Measurements from ENCODE around the gene NDUFA3.

The NDUFA3 gene

DNA sequence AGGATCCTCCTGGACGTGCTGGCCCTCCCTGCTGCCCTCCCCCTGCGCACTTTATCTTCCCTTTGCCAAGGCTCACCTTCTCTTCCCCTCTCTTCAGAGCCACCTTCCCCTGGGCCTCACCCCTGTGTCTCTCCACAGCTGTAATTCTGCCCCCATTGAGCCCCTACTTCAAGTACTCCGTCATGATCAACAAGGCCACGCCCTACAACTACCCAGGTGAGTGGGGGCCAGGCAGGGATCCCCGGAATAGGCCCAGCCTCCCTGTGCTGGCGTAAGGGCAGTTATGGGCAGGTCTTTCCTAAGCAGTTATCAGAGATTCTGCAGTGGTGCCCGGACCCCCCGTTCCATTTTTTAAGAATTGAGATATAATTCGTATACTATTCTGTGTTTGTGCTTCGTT is 3.1 kb downstream of the NDUFA3 start:
- intact Hi-C loops (cut with DNase I): no loop called here
- peak in 1 of 42 donors; percentile 6 for DNase-seq

DNA sequence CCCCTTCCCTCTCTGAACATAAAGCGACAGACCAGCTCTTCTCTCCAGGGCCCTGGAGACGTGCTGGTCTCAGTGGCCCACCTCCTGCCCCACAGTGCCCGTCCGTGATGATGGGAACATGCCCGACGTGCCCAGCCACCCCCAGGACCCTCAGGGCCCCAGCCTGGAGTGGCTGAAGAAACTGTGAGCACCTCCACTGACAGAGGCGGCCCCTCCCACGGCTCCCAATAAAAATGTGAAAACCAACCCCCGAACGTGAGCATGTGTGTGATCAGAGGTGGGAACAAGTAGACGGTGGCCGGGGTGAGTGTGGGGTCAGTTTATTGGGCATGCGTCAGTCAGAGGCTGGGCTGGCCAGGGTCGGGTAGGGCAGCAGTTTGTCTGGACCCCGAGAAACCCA is 4.1 kb downstream of the NDUFA3 start:
- DNase-seq: peak in 2 of 42 donors; percentile 9 to 17
- intact Hi-C loops (cut with DNase I): no loop called here

DNA sequence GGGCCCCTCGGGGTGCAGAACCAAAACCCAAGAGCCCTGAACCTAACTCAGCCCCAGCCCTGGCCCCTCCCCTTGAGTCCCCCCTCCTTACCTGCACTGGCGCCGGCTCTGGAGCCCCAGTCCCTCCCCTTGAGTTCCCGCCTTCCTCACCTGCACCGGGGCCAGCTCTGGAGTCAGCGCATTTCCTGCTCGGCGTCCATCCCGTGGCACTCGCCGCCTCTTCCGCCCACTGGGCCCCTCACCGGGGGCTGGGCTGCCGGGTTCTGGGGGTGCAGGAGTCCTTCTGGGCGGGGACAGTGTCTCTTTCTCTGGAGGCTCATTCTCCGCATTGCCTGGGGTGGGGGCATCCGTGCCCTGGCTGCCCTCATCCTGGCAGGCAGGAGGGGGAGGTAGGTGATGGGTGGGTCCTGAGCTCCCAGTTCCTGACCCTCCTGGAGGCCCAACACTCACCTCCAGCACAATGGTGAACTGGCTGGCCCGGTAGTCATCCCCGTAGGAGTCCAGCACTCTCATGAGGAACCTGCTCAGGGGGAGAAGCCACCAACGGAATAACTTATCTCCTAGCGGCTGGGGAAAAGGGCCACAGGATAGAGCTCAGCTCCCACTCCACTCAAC is 5.3 kb downstream of the NDUFA3 start:
- DNase-seq: no peak
- intact Hi-C loops (cut with DNase I): no loop called here

DNA sequence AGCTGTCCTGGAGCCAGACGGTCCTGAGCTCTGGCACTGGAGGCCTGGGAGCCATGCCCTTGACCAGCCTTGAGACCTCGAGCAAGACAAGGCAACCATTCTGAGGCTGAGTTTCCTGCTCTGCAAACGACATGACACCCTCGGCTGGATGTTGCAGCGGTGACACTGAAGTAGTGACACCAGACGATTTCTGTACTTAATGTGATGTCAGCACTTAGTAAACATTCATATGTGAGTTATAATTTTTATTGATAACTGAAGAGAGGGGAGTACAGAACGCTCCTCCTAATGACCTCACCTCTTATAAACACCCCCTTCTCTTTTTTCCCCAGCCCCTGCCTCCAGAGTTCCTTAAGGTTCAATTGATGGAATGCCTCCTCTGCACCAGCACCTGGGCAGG is 5.8 kb downstream of the NDUFA3 start:
- intact Hi-C loops (cut with DNase I): no loop called here

DNA sequence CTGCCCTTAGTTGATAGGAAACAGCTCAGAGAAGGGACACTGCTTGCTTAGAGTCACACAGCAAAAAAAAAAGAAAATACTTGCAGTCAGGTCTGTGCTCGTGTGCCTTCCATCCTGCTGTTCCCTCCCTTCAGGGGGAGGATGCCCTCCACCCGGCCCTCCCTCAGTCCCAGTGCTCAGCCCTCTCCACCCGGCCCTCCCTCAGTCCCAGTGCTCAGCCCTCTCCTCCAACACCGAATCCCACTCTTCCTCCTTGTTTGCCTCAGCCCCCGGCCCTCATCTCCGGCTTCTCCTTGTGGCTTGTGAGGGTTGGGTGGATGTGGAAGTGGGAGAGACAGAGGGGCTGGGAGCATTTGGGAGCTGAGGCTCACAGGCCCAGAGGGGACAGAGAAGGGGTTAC is 7.0 kb downstream of the NDUFA3 start:
- intact Hi-C loops (cut with DNase I): no loop called here
- DNase-seq: peak in 2 of 42 donors; percentile 25 to 33

More for the DNA sequence above, 5.8 kb downstream of the NDUFA3 start:
- DNase-seq: no peak

DNA sequence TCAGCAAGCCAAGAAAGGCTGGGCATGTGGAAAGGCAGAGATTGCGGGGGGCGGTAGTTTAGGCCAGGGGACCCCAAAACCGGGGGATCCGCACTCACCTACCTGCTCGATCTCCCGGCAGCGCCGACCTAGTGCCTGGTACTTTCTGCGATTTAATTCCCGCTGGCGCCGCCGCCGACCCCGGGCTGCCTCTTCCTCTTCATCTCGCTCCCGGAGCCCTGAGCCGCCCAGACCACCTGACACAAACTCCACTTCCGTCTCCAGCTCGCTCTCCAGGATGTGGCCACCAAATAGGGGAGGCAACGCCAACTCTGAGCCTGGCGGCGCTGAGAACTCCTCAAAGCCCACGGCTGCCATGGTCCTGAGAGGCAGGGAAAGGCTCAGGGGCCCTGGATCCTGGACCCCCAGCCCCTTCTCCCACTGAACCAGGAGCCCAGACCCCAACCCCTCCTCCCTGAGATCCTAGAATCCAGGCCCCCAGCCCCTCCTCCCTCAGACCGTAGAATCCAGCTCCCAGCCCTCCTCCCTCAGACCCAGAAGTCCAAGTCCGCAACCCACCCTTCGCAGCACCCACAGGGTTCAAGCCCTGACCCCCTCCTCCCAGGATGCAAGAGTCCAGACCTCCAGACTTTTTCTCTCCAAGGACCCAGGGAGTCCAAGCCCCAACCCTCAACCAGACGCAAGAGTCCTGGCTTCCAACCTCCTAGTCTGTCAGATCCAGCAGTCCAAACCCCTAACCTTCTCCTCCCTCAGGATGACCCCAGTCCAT is 11.9 kb downstream of the NDUFA3 start:
- intact Hi-C loops (cut with DNase I): loop anchor here (1.0 kb wide), 1 partner anchor 12 kb away; the partner anchor contains the start of gene NDUFA3
- DNase-seq: peak in 40 of 42 donors; percentile 20 to 76 (median 52)

DNA sequence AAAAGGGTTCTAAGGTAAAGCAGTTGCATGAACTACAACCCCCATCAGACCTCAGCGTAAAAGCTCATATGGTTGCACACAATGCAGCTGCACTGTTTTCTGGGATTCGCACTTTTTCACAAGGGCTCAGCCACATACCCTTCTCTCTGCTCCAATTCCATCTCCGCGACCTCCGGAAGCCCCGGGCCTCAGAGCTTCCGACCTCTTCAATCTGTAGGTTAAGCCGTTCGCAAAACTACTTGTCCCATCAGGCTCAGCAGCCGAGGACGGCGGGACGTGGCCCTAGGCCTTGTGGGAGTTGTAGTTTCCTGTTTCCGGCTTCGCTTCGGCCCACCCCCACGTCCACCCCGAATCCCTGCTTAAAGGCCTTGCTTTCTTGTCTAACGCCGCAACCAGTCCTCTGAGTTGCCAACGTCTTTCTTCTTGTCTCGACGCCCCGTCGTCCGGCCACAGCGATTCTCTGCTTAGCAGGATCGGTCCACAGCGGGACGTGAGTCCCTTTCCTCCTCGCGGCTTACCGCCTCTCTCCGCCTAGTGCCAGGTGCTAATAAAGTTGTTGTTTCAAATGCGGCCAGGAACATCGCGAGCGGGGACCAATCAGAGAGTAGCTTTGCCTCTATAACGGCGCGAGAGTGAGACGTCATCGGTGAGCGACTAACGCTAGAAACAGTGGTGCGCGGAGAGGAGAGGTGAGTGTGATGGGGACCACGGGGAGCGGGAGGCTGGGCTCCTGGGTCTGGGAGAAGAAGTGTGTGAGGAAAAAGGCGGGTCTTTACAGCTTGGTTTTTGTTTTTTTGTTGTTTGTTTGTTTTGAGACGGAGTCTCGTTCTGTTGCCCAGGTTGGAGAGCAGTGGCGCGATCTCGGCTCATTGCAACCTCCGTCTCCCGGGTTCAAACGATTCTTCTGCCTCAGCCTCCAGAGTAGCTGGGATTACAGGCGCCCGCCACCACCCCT is 12.7 kb downstream of the NDUFA3 start, which contains the start of the genes PRPF31 and TFPT:
Gene PRPF31, plus strand, starts transcription at position 646 of the 955 bp plus-strand sequence. CDS start 2,525 bp downstream, outside the sequence.
Gene TFPT, minus strand, starts transcription at position 549 of the 955 bp plus-strand sequence. Its CDS starts 388 bp downstream, at position 161.
- peak; percentile 90 to 99 (median 96) for DNase-seq
- intact Hi-C loops (cut with DNase I): loop anchor here (1.0 kb wide), 1 partner anchor 13 kb away; the partner anchor contains the start of gene NDUFA3

DNA sequence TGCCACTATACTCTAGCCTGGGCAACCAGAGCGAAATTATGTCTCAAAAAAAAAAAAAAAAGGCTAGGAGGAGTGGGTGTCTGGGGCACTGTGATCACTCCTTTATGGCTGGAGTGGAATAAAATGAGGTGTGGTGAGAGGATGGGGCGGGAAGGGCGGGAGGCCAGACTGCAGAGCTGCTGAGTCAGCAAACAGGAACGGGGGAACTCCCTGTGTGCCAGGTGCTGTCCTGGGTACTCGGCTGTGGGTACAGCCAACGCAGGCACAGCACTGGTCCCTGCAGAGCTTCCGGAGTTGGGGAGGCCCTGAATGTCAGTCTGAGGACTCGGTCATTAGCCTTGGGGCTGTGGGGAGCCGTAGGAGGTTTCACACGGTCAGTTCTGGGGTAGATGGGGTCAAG is 18.6 kb downstream of the NDUFA3 start:
- no peak for DNase-seq
- intact Hi-C loops (cut with DNase I): no loop called here

DNA sequence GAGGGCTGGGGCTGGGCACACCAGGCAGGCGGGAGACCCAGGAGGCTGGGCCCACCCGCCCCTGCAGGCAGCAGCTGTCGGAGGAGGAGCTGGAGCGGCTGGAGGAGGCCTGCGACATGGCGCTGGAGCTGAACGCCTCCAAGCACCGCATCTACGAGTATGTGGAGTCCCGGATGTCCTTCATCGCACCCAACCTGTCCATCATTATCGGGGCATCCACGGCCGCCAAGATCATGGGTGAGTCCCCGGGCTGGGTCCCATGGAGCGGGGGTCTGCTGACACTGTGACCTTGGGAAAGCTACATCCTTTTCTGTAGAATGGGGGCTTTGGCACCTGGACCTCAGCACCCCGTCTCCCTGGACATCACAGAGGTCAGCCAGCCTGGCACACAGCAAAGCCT is 21.0 kb downstream of the NDUFA3 start:
- DNase-seq: no peak
- intact Hi-C loops (cut with DNase I): no loop called here

DNA sequence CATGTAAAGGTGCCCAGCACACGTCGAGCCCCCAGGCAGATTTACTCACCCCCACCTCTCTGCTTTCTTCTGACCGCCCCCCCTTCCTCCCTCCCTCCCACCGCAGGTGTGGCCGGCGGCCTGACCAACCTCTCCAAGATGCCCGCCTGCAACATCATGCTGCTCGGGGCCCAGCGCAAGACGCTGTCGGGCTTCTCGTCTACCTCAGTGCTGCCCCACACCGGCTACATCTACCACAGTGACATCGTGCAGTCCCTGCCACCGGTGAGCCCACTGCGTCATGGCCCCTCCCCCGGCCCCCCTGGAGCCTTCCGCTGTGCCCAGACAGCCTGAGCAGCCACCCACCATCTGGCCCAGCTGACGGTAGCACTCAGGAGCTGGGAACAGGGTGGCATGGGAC is 21.7 kb downstream of the NDUFA3 start:
- intact Hi-C loops (cut with DNase I): no loop called here
- no peak for DNase-seq

DNA sequence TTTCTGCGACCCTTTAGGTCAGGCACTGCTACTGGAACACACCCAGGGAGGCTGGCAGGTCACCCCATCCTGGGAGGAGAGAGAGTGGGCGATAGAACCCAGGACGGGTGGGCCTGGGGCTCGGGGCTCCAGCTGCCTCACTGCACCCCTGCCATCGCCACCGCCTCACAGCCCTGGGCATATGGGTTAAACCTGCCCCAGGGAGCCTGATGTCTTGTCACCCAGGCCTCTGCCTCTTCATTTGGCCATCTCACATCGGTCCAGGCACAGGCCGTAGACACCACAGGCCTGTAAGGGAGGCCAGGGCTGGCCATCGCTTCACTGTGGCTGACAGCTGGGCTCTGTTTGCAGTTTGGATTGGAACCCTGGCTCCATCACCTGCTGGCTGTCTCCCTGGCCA is 23.1 kb downstream of the NDUFA3 start:
- no peak for DNase-seq
- intact Hi-C loops (cut with DNase I): no loop called here

DNA sequence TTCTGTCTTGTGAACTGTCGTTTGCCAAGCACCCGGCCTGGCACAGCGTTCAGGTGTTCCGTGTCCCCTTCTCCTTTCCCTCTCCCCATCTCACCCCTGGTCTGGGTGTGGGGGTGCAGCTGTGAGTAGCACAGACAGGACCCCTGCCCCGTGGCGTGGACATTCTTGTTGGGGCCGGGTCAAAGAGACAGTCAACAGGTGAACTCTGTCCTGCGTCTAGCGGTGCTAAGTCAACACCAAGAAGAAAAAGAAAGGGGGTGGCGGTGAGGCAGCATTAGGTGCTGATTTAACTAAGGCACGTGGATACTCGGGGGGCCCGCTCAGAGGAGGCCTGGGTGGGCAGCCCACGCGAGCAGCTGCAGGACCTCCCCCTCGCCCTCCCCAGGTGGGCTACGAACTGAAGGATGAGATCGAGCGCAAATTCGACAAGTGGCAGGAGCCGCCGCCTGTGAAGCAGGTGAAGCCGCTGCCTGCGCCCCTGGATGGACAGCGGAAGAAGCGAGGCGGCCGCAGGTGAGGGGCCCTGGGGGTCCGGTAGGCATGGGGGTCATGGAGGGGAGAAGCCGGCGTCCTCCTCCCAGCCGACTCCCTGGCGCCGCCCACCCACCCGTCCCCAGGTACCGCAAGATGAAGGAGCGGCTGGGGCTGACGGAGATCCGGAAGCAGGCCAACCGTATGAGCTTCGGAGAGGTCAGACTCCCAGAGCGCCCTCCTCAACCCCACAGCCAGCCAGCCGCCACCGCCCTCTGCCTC is 25.2 kb downstream of the NDUFA3 start:
- DNase-seq: no peak
- intact Hi-C loops (cut with DNase I): no loop called here

DNA sequence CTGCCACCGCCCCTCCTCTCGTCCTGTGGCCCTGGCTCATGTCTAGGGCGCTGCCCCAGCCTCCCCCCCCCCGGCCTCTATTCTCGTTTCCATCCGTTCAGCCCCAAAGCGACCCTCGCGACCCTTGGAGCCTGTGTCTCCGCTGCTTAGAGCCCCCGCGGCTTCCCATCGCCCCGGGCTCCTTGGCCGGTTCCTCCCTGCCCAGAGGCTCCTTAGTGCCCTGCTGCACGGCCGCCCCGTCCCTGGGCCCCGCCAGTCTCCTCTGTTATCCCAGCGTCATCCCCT is 25.7 kb downstream of the NDUFA3 start:
- intact Hi-C loops (cut with DNase I): no loop called here
- no peak for DNase-seq

DNA sequence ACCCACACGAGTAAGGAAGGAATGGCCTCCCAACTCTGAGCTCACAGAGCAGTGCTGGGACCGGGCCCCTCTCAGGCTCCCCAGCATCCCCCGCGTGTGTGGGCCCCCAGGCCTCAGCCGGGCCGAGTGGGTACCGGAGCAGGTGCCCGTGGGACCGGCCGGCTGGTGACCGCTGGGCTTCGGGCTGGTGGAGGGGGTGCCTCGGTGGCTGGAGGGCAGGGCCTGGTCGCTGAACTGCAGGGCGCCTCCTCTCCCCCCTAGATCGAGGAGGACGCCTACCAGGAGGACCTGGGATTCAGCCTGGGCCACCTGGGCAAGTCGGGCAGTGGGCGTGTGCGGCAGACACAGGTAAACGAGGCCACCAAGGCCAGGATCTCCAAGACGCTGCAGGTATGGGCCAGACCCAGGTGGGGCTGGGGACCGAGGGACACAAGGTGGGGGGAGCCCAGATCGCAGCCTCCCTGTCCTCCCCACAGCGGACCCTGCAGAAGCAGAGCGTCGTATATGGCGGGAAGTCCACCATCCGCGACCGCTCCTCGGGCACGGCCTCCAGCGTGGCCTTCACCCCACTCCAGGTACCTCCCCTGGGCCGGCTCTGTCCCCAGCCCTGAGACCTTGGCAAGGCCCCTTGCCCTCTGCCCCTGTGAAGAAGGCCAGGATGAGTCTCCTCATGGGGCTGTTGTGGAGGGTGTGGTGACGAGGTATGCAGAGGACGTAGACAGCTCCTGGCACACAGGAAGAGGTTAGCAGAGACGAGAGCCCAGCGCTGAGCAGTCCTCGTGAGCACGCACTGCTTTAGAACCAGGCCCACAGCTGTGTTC is 26.4 kb downstream of the NDUFA3 start:
- DNase-seq: no peak
- intact Hi-C loops (cut with DNase I): no loop called here

DNA sequence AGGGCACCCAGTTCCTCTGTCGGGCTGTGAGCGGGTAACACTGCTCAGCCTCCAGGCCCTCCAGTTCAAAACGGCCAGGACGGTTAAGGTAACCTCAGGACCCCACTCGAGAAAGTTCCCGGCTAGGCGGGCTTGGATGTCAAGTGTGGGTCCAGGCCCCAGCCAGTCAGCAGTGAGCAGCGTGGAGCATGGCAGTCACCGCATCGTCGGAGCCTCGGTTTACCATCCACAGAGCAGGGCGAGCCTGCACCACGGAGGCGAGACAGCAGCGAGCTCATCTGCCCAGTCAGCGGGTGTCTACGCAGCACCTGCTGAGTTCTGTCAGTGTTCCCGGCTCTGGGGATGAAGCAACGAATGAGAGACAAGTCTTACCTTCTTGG is 27.0 kb downstream of the NDUFA3 start:
- intact Hi-C loops (cut with DNase I): no loop called here
- DNase-seq: no peak

DNA sequence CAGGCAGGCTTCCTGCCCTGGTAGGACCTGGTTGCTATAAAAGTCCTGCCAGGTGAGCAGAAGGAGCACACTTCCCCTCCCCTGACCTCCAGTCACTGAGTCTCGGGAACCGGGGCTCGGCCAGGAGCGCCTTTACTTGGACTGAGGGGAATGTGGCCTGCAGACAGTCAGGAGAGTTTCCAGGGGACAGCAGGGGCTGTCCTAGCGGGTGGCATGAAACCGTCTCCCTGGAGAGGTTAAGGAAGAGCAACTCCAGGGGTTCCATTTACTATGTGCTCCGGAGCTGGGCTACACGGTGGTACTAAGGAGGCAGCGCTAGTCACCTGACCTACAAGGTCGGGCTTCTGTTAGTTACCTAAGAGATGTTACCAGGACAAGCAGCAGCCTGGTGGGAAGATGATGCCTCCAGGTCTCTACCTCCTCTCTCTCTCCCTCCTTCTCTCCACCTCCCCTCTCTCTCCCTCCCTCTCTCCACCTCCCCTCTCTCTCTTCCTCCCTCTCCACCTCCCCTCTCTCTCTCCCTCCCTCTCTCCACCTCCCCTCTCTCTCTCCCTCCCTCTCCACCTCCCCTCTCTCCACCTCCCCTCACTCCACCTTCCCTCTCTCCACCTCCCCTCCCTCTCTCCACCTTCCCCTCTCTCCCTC is 30.8 kb downstream of the NDUFA3 start:
- peak in 1 of 42 donors; percentile 22 for DNase-seq
- intact Hi-C loops (cut with DNase I): no loop called here

DNA sequence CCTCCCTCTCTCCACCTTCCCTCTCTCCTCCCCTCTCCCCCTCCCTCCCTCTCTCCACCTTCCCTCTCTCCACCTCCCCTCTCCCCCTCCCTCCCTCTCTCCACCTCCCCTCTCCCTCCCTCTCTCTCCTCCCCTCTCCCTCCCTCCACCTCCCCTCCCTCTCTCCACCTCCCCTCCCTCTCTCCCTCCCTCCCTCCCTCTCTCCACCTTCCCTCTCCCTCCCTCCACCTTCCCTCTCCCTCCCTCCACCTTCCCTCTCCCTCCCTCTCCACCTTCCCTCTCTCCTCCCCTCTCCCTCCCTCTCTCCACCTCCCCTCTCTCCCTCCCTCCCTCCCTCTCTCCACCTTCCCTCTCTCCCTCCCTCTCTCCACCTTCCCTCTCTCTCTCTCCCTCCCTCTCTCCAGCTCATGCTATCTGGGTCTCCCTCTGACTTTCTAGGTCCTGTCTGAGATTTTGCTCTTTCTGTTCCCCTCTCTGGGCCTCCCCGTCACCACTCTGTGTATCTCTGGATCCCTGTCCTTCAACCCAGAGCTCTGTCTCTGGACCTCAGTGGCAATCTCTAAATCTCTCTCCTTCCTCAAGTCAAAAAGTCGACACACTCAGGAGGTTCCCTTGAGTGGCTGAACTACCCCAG is 31.4 kb downstream of the NDUFA3 start:
- no peak for DNase-seq
- intact Hi-C loops (cut with DNase I): no loop called here

Measured in head of caudate nucleus (tissue), 42 donors.